ENCODE results near the gene FBXO5.

FBXO5 gene

GRCh38 chr6:152950240-152950639 lies 32.6 kb downstream of the FBXO5 start:
- no peak for DNase-seq (ENCODE audit: low spot score)

GRCh38 chr6:152948150-152948768 lies 34.6 kb downstream of the FBXO5 start:
- peak; percentile 26 for DNase-seq (ENCODE audit: low spot score)

GRCh38 chr6:152946995-152947394 lies 35.8 kb downstream of the FBXO5 start:
- DNase-seq (ENCODE audit: low spot score): no peak

GRCh38 chr6:152946484-152946883 lies 36.4 kb downstream of the FBXO5 start:
- DNase-seq (ENCODE audit: low spot score): no peak

GRCh38 chr6:152943260-152943897 lies 39.5 kb downstream of the FBXO5 start:
- no peak for DNase-seq (ENCODE audit: low spot score)

- no peak for DNase-seq (ENCODE audit: low spot score)
Observed at GRCh38 chr6:152942319-152942869, 40.4 kb downstream of the FBXO5 start.

- DNase-seq (ENCODE audit: low spot score): no peak
Observed at GRCh38 chr6:152941746-152942145, 41.1 kb downstream of the FBXO5 start.

GRCh38 chr6:152932865-152933264 lies 50.0 kb downstream of the FBXO5 start:
- DNase-seq (ENCODE audit: low spot score): no peak

GRCh38 chr6:152922706-152923105 lies 60.1 kb downstream of the FBXO5 start:
- DNase-seq (ENCODE audit: low spot score): no peak
